H1 (cell line): ENCODE measurements around the gene SLC16A2. TPM values are rescaled to one million over a fixed set of nuclear protein-coding genes. Genes with fewer than 3 reads are reported as not detected.

Experiments used
- CTCF ChIA-PET: fragments of 300-600 bp; sonication (Branson Sonifier 250); formaldehyde crosslinking; loops from one replicate; lab custom pipeline; 2021; ENCODE audit not compliant: partially characterized antibody; lab: Charles Lee
- POLR2A ChIA-PET: fragments of 300-600 bp; sonication (Branson Sonifier 250); formaldehyde crosslinking; loops from one replicate; lab custom pipeline; 2021; ENCODE audit warnings: inconsistent platforms; ENCODE audit not compliant: partially characterized antibody; lab: Charles Lee
- DNase-seq, 2 experiments: peaks; one replicate each; pipeline versions ENCODE4 v3.0.0 to v3.0.0-alpha.2; 2010 to 2022; ENCODE audit warnings: low spot score in 2 of 2, low read depth in 1 of 2, mixed read lengths in 1 of 2
- FAIRE-seq: peaks from 2 replicates; lab custom pipeline; 2011; peaks lifted over from hg19 to GRCh38; lab: Jason Lieb, UNC
- H2AFZ ChIP-seq: 2 replicates; pipeline ENCODE4 v1.8.1; 2012; ENCODE audit warnings: low read length, inconsistent platforms
- H2AK5ac ChIP-seq: 2 replicates; pipeline ENCODE4 v1.6.1; 2013; ENCODE audit warnings: low read depth, low read length
- H2BK120ac ChIP-seq: replicated peaks from 2 replicates; pipeline ENCODE3; 2013; ENCODE audit warnings: low read depth, low read length, inconsistent platforms
- H2BK12ac ChIP-seq: 2 replicates; pipeline ENCODE4 v1.6.1; 2013; ENCODE audit warnings: low read depth, low read length
- H2BK15ac ChIP-seq: 2 replicates; pipeline ENCODE4 v1.6.1; 2013; ENCODE audit warnings: low read length
- H2BK20ac ChIP-seq: 2 replicates; pipeline ENCODE4 v1.6.1; 2013; ENCODE audit warnings: low read length
- H2BK5ac ChIP-seq: 2 replicates; pipeline ENCODE4 v1.6.1; 2013; ENCODE audit warnings: low read depth, low read length
- H3K14ac ChIP-seq: 2 replicates; pipeline ENCODE4 v1.6.1; 2013; ENCODE audit warnings: inconsistent platforms; ENCODE audit not compliant: insufficient read length
- H3K18ac ChIP-seq: 2 replicates; pipeline ENCODE4 v1.6.1; 2013; ENCODE audit warnings: low read length; ENCODE audit errors: extremely low read depth
- H3K23ac ChIP-seq: 2 replicates; pipeline ENCODE4 v1.6.1; 2013; ENCODE audit warnings: inconsistent platforms; ENCODE audit not compliant: insufficient read length
- H3K23me2 ChIP-seq: 2 replicates; pipeline ENCODE4 v1.6.1; 2013; ENCODE audit warnings: low read depth, low read length
- H3K27ac ChIP-seq: 2 replicates; pipeline ENCODE4 v1.6.1; 2011; ENCODE audit warnings: low read depth, low read length, inconsistent platforms
- H3K27me3 ChIP-seq, 4 experiments: replicated peaks in 1 of 4; 1 replicate in 1 of 4; 2 replicates in 3 of 4; pipeline versions ENCODE4 v1.6.1 to v1.8.1; 2011 to 2013; ENCODE audit warnings: low read length in 3 of 4, mild to moderate bottlenecking in 3 of 4, inconsistent platforms in 2 of 4, mixed read lengths in 2 of 4, moderate library complexity in 1 of 4; ENCODE audit not compliant: control insufficient read depth in 3 of 4, insufficient read depth in 3 of 4; ENCODE audit errors: extremely low read depth in 1 of 4
- H3K36me3 ChIP-seq, 4 experiments: 2 replicates each; pipeline versions ENCODE4 v1.6.1 to v1.8.1; 2011 to 2013; ENCODE audit warnings: mild to moderate bottlenecking in 4 of 4, low read length in 3 of 4, moderate library complexity in 2 of 4, control low read depth in 1 of 4, inconsistent platforms in 1 of 4; ENCODE audit not compliant: insufficient read depth in 4 of 4, control insufficient read depth in 2 of 4
- H3K4ac ChIP-seq: replicated peaks from 2 replicates; pipeline ENCODE3; 2013; ENCODE audit warnings: low read length, low read depth, mixed read lengths, inconsistent platforms; ENCODE audit not compliant: insufficient read length
- H3K4me1 ChIP-seq, 4 experiments: replicated peaks in 1 of 4; 1 replicate in 1 of 4; 2 replicates in 3 of 4; pipeline versions ENCODE4 v1.6.1 to v1.8.1; 2011 to 2013; ENCODE audit warnings: low read length in 3 of 4, inconsistent platforms in 2 of 4, mixed read lengths in 1 of 4; ENCODE audit not compliant: insufficient read depth in 4 of 4, control insufficient read depth in 3 of 4
- H3K4me2 ChIP-seq, 2 experiments: 2 replicates each; pipeline versions ENCODE4 v1.6.1 to v1.8.1; 2011 to 2013; ENCODE audit warnings: low read depth in 2 of 2, low read length in 2 of 2, control low read depth in 1 of 2, inconsistent platforms in 1 of 2, mild to moderate bottlenecking in 1 of 2; ENCODE audit not compliant: insufficient read depth in 1 of 2
- H3K4me3 ChIP-seq, 4 experiments: fragments of 200-600, 300-600 bp in 1 of 4; sonication (generic), shearing (Covaris generic), sonication (Bioruptor Twin) in 1 of 4; 2 replicates each; pipeline versions ENCODE4 v1.5.1 to v1.8.1; 2011 to 2016; ENCODE audit warnings: low read length in 4 of 4, low read depth in 3 of 4, control low read depth in 2 of 4, inconsistent platforms in 2 of 4, mild to moderate bottlenecking in 2 of 4, mixed read lengths in 1 of 4, moderate library complexity in 1 of 4; ENCODE audit not compliant: insufficient read depth in 2 of 4; ENCODE audit errors: extremely low read depth in 1 of 4
- H3K56ac ChIP-seq: replicated peaks from 2 replicates; pipeline ENCODE3; 2013; ENCODE audit warnings: low read depth, mild to moderate bottlenecking, mixed read lengths, low read length, inconsistent platforms; ENCODE audit not compliant: insufficient read length
- H3K79me1 ChIP-seq: 2 replicates; pipeline ENCODE4 v1.6.1; 2013; ENCODE audit warnings: low read depth, low read length, control low read depth
- H3K79me2 ChIP-seq, 2 experiments: 2 replicates each; pipeline versions ENCODE4 v1.6.1 to v1.8.1; 2012 to 2013; ENCODE audit warnings: low read length in 2 of 2, mild to moderate bottlenecking in 2 of 2, inconsistent platforms in 1 of 2; ENCODE audit not compliant: insufficient read depth in 2 of 2, control insufficient read depth in 1 of 2
- H3K9ac ChIP-seq, 4 experiments: replicated peaks in 1 of 4; 1 replicate in 1 of 4; 2 replicates in 3 of 4; pipeline versions ENCODE4 v1.6.1 to v1.8.1; 2011 to 2013; ENCODE audit warnings: low read depth in 3 of 4, low read length in 3 of 4, control low read depth in 2 of 4, mild to moderate bottlenecking in 2 of 4, moderate library complexity in 2 of 4, inconsistent platforms in 1 of 4; ENCODE audit errors: extremely low read depth in 1 of 4
- H3K9me3 ChIP-seq, 2 experiments: 2 replicates each; pipeline versions ENCODE4 v1.6.1 to v1.8.1; 2012 to 2013; ENCODE audit warnings: mild to moderate bottlenecking in 2 of 2, moderate library complexity in 2 of 2, control low read depth in 1 of 2, inconsistent platforms in 1 of 2, low read depth in 1 of 2, low read length in 1 of 2, mixed read lengths in 1 of 2; ENCODE audit not compliant: insufficient read depth in 2 of 2
- H4K20me1 ChIP-seq, 2 experiments: replicated peaks in 1 of 2; 2 replicates each; pipeline versions ENCODE3 to v1.8.1; 2011 to 2013; ENCODE audit warnings: inconsistent platforms in 2 of 2, low read length in 2 of 2, mild to moderate bottlenecking in 1 of 2; ENCODE audit not compliant: insufficient read depth in 2 of 2, control insufficient read depth in 1 of 2
- H4K5ac ChIP-seq: 2 replicates; pipeline ENCODE4 v1.6.1; 2013; ENCODE audit warnings: low read length, low read depth, mixed read lengths, inconsistent platforms; ENCODE audit not compliant: insufficient read length
- H4K8ac ChIP-seq: 2 replicates; pipeline ENCODE4 v1.8.0; 2013; ENCODE audit warnings: mild to moderate bottlenecking, moderate library complexity, low read length, inconsistent platforms; ENCODE audit not compliant: insufficient read depth; ENCODE audit errors: extremely low read depth
- H4K91ac ChIP-seq: replicated peaks from 2 replicates; pipeline ENCODE3; 2013; ENCODE audit warnings: low read length, mixed read lengths, inconsistent platforms; ENCODE audit not compliant: insufficient read length
- BACH1 ChIP-seq: IDR thresholded peaks from 2 replicates; pipeline ENCODE4 v1.6.1; 2012; ENCODE audit warnings: low read length, improper control_type of control experiment
- BRCA1 ChIP-seq: IDR thresholded peaks from 2 replicates; pipeline ENCODE4 v1.6.1; 2012; ENCODE audit warnings: low read depth, low read length, improper control_type of control experiment
- CTBP2 ChIP-seq: IDR thresholded peaks from 2 replicates; pipeline ENCODE4 v1.7.0; 2011; ENCODE audit warnings: borderline replicate concordance, mild to moderate bottlenecking, moderate library complexity, mixed read lengths, low read length; ENCODE audit not compliant: insufficient read depth, insufficient read length
- EP300 ChIP-seq, 2 experiments: IDR thresholded peaks; 1 replicate in 1 of 2; 2 replicates in 1 of 2; pipeline ENCODE4 v1.6.1; 2011 to 2012; ENCODE audit warnings: low read depth in 2 of 2, low read length in 2 of 2, mild to moderate bottlenecking in 2 of 2, borderline replicate concordance in 1 of 2, inconsistent platforms in 1 of 2, moderate library complexity in 1 of 2
- HDAC2 ChIP-seq, 2 experiments: fragments of 300-600 bp in 1 of 2; sonication (generic) in 1 of 2; IDR thresholded peaks; 2 replicates each; pipeline ENCODE4 v1.6.1; 2011 to 2012; ENCODE audit warnings: low read depth in 2 of 2, low read length in 2 of 2, mild to moderate bottlenecking in 2 of 2, moderate library complexity in 2 of 2, borderline replicate concordance in 1 of 2, inconsistent platforms in 1 of 2
- POLR2A ChIP-seq, 2 experiments: IDR thresholded peaks; 1 replicate in 1 of 2; 2 replicates in 1 of 2; pipeline ENCODE4 v1.6.1; 2011; ENCODE audit warnings: low read depth in 2 of 2, low read length in 2 of 2, mild to moderate bottlenecking in 2 of 2; ENCODE audit errors: control extremely low read depth in 1 of 2
- RAD21 ChIP-seq, 2 experiments: IDR thresholded peaks in 1 of 2; conservative IDR thresholded peaks in 1 of 2; 2 replicates each; pipeline ENCODE4 v1.6.1; 2011; ENCODE audit warnings: low read depth in 2 of 2, low read length in 2 of 2, improper control_type of control experiment in 1 of 2, inconsistent platforms in 1 of 2, mild to moderate bottlenecking in 1 of 2, moderate library complexity in 1 of 2
- RFX5 ChIP-seq: IDR thresholded peaks from 2 replicates; pipeline ENCODE4 v1.6.1; 2011; ENCODE audit warnings: low read depth, low read length, improper control_type of control experiment, borderline replicate concordance
- RNF2 ChIP-seq: fragments of 200-900, 300-1000 bp; sonication (generic); IDR thresholded peaks from 2 replicates; pipeline ENCODE4 v1.7.1; 2016; ENCODE audit warnings: borderline replicate concordance, low read depth, mild to moderate bottlenecking, antibody characterized with exemption, low read length; ENCODE audit not compliant: poor library complexity, severe bottlenecking; ENCODE audit errors: missing control alignments
- WGBS, 2 experiments: shearing (Covaris generic) in 1 of 2; methylation state at CpG; one replicate each; pipeline versions ENCODE4 v1.1.6 to v1.1.7; 2013 to 2015; ENCODE audit warnings: low lambda C conversion rate in 2 of 2, mixed read lengths in 2 of 2, inconsistent platforms in 1 of 2, low coverage in 1 of 2, missing lambda C conversion rate in 1 of 2; ENCODE audit not compliant: insufficient replicate concordance in 2 of 2, insufficient coverage in 1 of 2, insufficient read length in 1 of 2; ENCODE audit errors: extremely low coverage in 1 of 2, missing lambda C conversion rate in 1 of 2; 5-methylcytosine and 5-hydroxymethylcytosine counted together
- polyA plus RNA-seq, 7 experiments: library from polyadenylated mRNA; depleted of rRNA in 3 of 7; stranded (reverse) in 5 of 7; unstranded in 2 of 7; fragments of >200 nt in 5 of 7; fragments of 200-250 nt in 2 of 7; gene quantifications; 1 replicate in 5 of 7; 2 replicates in 1 of 7; 4 replicates in 1 of 7; pipeline versions ENCODE4 v1.2.1 to v1.2.3, GENCODE V29; 2011 to 2013; ENCODE audit warnings: missing spikeins in 2 of 7, mixed read lengths in 2 of 7
- total RNA-seq: library from RNA; stranded (reverse); fragmentation: NEBNext Ultra II Directional; extraction: Animal tissue kit (Norgen Biotek cat#: 25700); gene quantifications from 2 replicates; pipeline ENCODE4 v1.2.1, GENCODE V29; 2021
- TF ChIP-seq, protein P1 (sequence below): IDR thresholded peaks from 2 replicates; pipeline ENCODE4 v1.6.1; 2012; ENCODE audit warnings: inconsistent platforms

SLC16A2 gene
- total and polyA plus RNA-seq, 2 of the 8 experiments (the other 6 are each of a cell fraction or from before 2014, with no cell fraction given): 24.4 to 32.2 TPM

DNA sequence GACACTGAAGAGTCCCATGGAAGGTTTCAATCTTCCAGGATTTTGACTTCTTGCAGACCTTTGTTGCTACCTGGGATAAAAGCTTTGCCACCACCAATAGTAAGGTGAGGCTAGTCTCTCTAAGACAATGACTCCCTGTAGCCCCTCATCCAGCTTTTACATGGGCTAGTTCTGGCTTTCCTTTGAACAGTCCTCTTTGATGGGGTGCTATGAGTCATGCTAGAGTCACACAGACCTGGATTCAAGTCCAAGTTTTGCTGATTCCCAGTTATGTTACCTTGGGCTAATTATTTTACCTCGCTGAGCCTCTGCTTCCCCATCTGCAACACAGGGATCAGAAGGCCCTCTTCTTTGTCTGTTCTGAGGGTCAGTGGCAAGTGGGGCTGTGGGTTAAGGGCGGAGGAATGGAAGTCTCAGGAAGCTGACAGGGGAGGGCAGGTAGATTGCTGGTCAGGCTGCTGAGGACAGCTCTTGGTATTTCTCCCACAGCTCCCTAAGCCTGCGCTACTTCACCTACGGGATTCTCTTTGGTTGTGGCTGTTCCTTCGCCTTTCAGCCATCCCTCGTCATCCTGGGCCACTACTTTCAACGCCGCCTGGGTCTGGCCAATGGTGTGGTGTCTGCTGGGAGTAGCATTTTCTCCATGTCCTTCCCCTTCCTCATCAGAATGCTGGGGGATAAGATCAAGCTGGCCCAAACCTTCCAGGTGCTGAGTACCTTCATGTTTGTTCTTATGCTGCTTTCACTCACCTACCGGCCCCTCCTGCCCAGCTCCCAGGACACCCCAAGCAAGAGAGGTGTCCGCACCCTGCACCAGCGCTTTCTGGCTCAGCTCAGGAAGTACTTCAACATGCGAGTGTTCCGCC is 102.8 kb downstream of the SLC16A2 start:
- no peak overlapping the region for H3K4me3 ChIP-seq
- H3K4ac ChIP-seq: no peak overlapping the region
- no peak overlapping the region for H2AK5ac ChIP-seq
- H4K20me1 ChIP-seq: no peaks in the 10 kb centered on the region
- H3K36me3 ChIP-seq: no peaks in the 10 kb centered on the region
- H4K91ac ChIP-seq: no peak overlapping the region
- H3K9me3 ChIP-seq: no peaks in the 10 kb centered on the region
- TF ChIP-seq HDAC2 (IDR thresholded peaks at IDR 0.05; ENCODE audit: borderline replicate concordance in 1 of 2, low read depth in 2 of 2, low read length in 2 of 2) (no peak), POLR2A (IDR thresholded peaks at IDR 0.05; ENCODE audit: control extremely low read depth in 1 of 2, low read depth in 2 of 2, low read length in 2 of 2) (no peak), BRCA1 (no peak), RFX5 (no peak), BACH1 (no peak), RNF2 (no peak), CTBP2 (no peak), RAD21 (IDR thresholded peaks at IDR 0.05 in 1 of 2, conservative IDR thresholded peaks at IDR 0.05 in 1 of 2; ENCODE audit: low read depth in 2 of 2, low read length in 2 of 2) (no peak), EP300 (IDR thresholded peaks at IDR 0.05; ENCODE audit: borderline replicate concordance in 1 of 2, low read depth in 2 of 2, low read length in 2 of 2) (no peak)
- TF ChIP-seq, protein P1, sequence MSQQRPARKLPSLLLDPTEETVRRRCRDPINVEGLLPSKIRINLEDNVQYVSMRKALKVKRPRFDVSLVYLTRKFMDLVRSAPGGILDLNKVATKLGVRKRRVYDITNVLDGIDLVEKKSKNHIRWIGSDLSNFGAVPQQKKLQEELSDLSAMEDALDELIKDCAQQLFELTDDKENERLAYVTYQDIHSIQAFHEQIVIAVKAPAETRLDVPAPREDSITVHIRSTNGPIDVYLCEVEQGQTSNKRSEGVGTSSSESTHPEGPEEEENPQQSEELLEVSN: no peak
- POLR2A ChIA-PET: no interaction called here
- H3K18ac ChIP-seq: no peak overlapping the region
- H3K23ac ChIP-seq: no peak overlapping the region
- no peak overlapping the region; the same call in 1 of the 2 replicates for H4K8ac ChIP-seq
- WGBS, 2 experiments: 87% methylated on average over 12 of the region's 13 CpGs; no CpG with 5 or more reads in 1 of the 2 experiments
- H3K79me1 ChIP-seq: no peaks in the 10 kb centered on the region
- H2BK5ac ChIP-seq: no peak overlapping the region
- DNase-seq (no peak), FAIRE-seq (no peak)
- H3K23me2 ChIP-seq: no peaks in the 10 kb centered on the region
- H2AFZ ChIP-seq: no peak overlapping the region
- no peaks in the 10 kb centered on the region for H3K79me2 ChIP-seq
- no peak overlapping the region for H2BK120ac ChIP-seq
- H2BK20ac ChIP-seq: no peak overlapping the region
- H2BK15ac ChIP-seq: no peak overlapping the region
- H3K27ac ChIP-seq: no peak overlapping the region
- no peak overlapping the region for H3K14ac ChIP-seq
- CTCF ChIA-PET: interaction anchor here (1.3 to 1.6 kb wide), 2 partner anchors 10 to 31 kb away, joined by 3 to 11 read pairs; no protein-coding TSS in a partner anchor
- no peaks in the 10 kb centered on the region for H3K4me1 ChIP-seq
- H3K56ac ChIP-seq: no peak overlapping the region
- H4K5ac ChIP-seq: no peak overlapping the region
- H3K27me3 ChIP-seq: no peaks in the 10 kb centered on the region
- no peak overlapping the region for H2BK12ac ChIP-seq
- H3K9ac ChIP-seq: no peak overlapping the region
- no peak overlapping the region for H3K4me2 ChIP-seq
